HepG2 (cell line): ENCODE results near the gene TPGS1. TPM values are rescaled to one million over a fixed set of nuclear protein-coding genes. Genes with fewer than 3 reads are reported as not detected.

Experiments used
- ATAC-seq: fragments of 200-7000 bp; cut with Tn5 transposase; 3 replicates; pipeline ENCODE4 v1.9.1; 2020; ENCODE audit warnings: mild to moderate bottlenecking, moderate library complexity
- BruUV-seq: library from RNA; stranded (reverse); fragments of 400-500 nt; replicated peaks from 2 replicates; lab custom pipeline; 2021; lab: Mats Ljungman, UMichigan
- CTCF ChIA-PET: fragments of 300-600 bp; formaldehyde crosslinking; extraction: SDS; loops from one replicate; lab custom pipeline; 2021; ENCODE audit warnings: low total read pairs, inconsistent platforms, low intra/inter-chr PET ratio; lab: Yijun Ruan, JAX
- POLR2A ChIA-PET: fragments of 350-600 bp; sonication (Branson Sonifier 250); formaldehyde crosslinking; loops from one replicate; lab custom pipeline; 2020; ENCODE audit warnings: antibody characterized with exemption, inconsistent platforms; lab: Yijun Ruan, JAX
- DNase-seq: peaks from one replicate; pipeline ENCODE4 v3.0.0-alpha.2; 2015; ENCODE audit warnings: low spot score
- FAIRE-seq: peaks from 3 replicates; lab custom pipeline; 2011; peaks lifted over from hg19 to GRCh38; lab: Jason Lieb, UNC
- H2AFZ ChIP-seq: one replicate; pipeline ENCODE4 v1.6.1; 2011; ENCODE audit warnings: low read length, inconsistent platforms
- H3K27ac ChIP-seq: fragments of 300-600 bp; 3 replicates; pipeline ENCODE4 v1.8.0; 2011; ENCODE audit warnings: mixed run types, mild to moderate bottlenecking, mixed read lengths, low read length, inconsistent platforms; ENCODE audit not compliant: insufficient read depth; ENCODE audit errors: extremely low read length
- H3K27me3 ChIP-seq, 2 experiments: fragments of 200-600 bp in 1 of 2; 2 replicates in 1 of 2; 3 replicates in 1 of 2; pipeline versions ENCODE4 v1.6.0 to v1.8.0; 2011; ENCODE audit warnings: low read length in 2 of 2, mild to moderate bottlenecking in 2 of 2, moderate library complexity in 2 of 2, inconsistent platforms in 1 of 2; ENCODE audit not compliant: insufficient read depth in 2 of 2, control insufficient read depth in 1 of 2
- H3K36me3 ChIP-seq, 2 experiments: fragments of 200-600 bp in 1 of 2; replicated peaks in 1 of 2; 2 replicates in 1 of 2; 3 replicates in 1 of 2; pipeline versions ENCODE4 v1.5.1 to v1.8.0; 2011; ENCODE audit warnings: low read length in 2 of 2, inconsistent platforms in 1 of 2; ENCODE audit not compliant: insufficient read depth in 2 of 2, control insufficient read depth in 1 of 2
- H3K4me1 ChIP-seq: 2 replicates; pipeline ENCODE4 v1.5.1; 2012; ENCODE audit warnings: low read length, inconsistent platforms; ENCODE audit not compliant: insufficient read depth
- H3K4me2 ChIP-seq: 2 replicates; pipeline ENCODE4 v1.6.0; 2011; ENCODE audit warnings: low read depth, low read length, inconsistent platforms
- H3K4me3 ChIP-seq, 3 experiments: fragments of 200-600 bp in 1 of 3; sonication (generic), shearing (Covaris generic) in 1 of 3; replicated peaks in 1 of 3; 2 replicates each; pipeline ENCODE4 v1.5.1; 2011 to 2016; ENCODE audit warnings: low read length in 3 of 3, inconsistent platforms in 2 of 3, low read depth in 2 of 3, mild to moderate bottlenecking in 2 of 3, control low read depth in 1 of 3, mixed read lengths in 1 of 3; ENCODE audit not compliant: insufficient read depth in 1 of 3
- H3K79me2 ChIP-seq: one replicate; pipeline ENCODE4 v1.6.1; 2011; ENCODE audit warnings: low read length, inconsistent platforms; ENCODE audit not compliant: insufficient read depth
- H3K9ac ChIP-seq: 2 replicates; pipeline ENCODE4 v1.6.0; 2011; ENCODE audit warnings: mild to moderate bottlenecking, low read depth, low read length, inconsistent platforms; ENCODE audit not compliant: insufficient read depth
- H3K9me3 ChIP-seq: 2 replicates; pipeline ENCODE4 v1.5.1; 2012; ENCODE audit warnings: mild to moderate bottlenecking, low read length
- H4K20me1 ChIP-seq: 2 replicates; pipeline ENCODE4 v1.6.0; 2011; ENCODE audit warnings: inconsistent platforms, mild to moderate bottlenecking, low read length, moderate library complexity; ENCODE audit not compliant: insufficient read depth
- AKAP8 ChIP-seq: sonication (generic); formaldehyde crosslinking; IDR thresholded peaks from 2 replicates; pipeline ENCODE4 v1.5.1; 2020; ENCODE audit warnings: mild to moderate bottlenecking, missing genetic modification reagents
- ELF4 ChIP-seq: sonication (generic); formaldehyde crosslinking; IDR thresholded peaks from 2 replicates; pipeline ENCODE4 v1.5.0; 2020; ENCODE audit warnings: missing genetic modification reagents, mild to moderate bottlenecking, moderate library complexity, borderline replicate concordance
- MATR3 ChIP-seq: sonication (generic); formaldehyde crosslinking; IDR thresholded peaks from 2 replicates; pipeline ENCODE4 v1.4.0; 2020; ENCODE audit warnings: missing genetic modification reagents
- SPEN ChIP-seq: sonication (generic); formaldehyde crosslinking; IDR thresholded peaks from 2 replicates; pipeline ENCODE4 v1.5.1; 2020; ENCODE audit warnings: low read depth, mild to moderate bottlenecking, missing genetic modification reagents
- TBX3 ChIP-seq: fragments of 450-650 bp; IDR thresholded peaks from 2 replicates; pipeline ENCODE4 v1.6.1; 2017; ENCODE audit warnings: antibody characterized with exemption, mild to moderate bottlenecking, inconsistent platforms, borderline replicate concordance
- XRCC5 ChIP-seq: fragments of 200-400 bp; formaldehyde crosslinking; optimal IDR thresholded peaks from 2 replicates; pipeline ENCODE3; 2017; ENCODE audit warnings: mild to moderate bottlenecking, low read length
- ZFP36 ChIP-seq: fragments of 150-350 bp; IDR thresholded peaks from 2 replicates; pipeline ENCODE4 v1.6.1; 2018; ENCODE audit warnings: borderline replicate concordance, low read length, low read depth; ENCODE audit not compliant: partially characterized antibody
- ZKSCAN8 ChIP-seq: IDR thresholded peaks from 2 replicates; pipeline ENCODE4 v1.6.1; 2016; ENCODE audit warnings: borderline replicate concordance, missing genetic modification reagents, missing compliant biosample characterization
- ZNF331 ChIP-seq: sonication (generic); formaldehyde crosslinking; IDR thresholded peaks from 2 replicates; pipeline ENCODE4 v1.4.0; 2020; ENCODE audit warnings: missing genetic modification reagents
- ZNF749 ChIP-seq: sonication (generic); formaldehyde crosslinking; IDR thresholded peaks from 2 replicates; pipeline ENCODE4 v1.8.0; 2022; ENCODE audit warnings: mild to moderate bottlenecking, missing genetic modification reagents, moderate library complexity, borderline replicate concordance
- ZSCAN31 ChIP-seq: sonication (generic); formaldehyde crosslinking; IDR thresholded peaks from 2 replicates; pipeline ENCODE4 v1.5.0; 2020; ENCODE audit warnings: low read depth, mild to moderate bottlenecking, missing genetic modification reagents
- WGBS: methylation state at CpG from one replicate; pipeline ENCODE4 v1.1.6; 2017; ENCODE audit warnings: low lambda C conversion rate; 5-methylcytosine and 5-hydroxymethylcytosine counted together
- in situ Hi-C: cut with HindIII; loops from 2 replicates; pipeline ENCODE4 v1.10.0; 2017; ENCODE audit warnings: low pct_unique_long_range_greater_than_20kb; ENCODE audit not compliant: extremely low pct_ligation_motif_present
- intact Hi-C: fragments of 100-400 bp; cut with micrococcal nuclease; formaldehyde crosslinking; loops from one replicate; pipeline ENCODE4 v1.10.0; 2022; ENCODE audit not compliant: unreplicated experiment
- polyA plus RNA-seq, 8 experiments: library from polyadenylated mRNA; depleted of rRNA in 3 of 8; stranded (reverse) in 7 of 8; unstranded in 1 of 8; fragments of >200 nt; fragmentation: Illumina TruSeq in 4 of 8; extraction: Trizol in 4 of 8; gene quantifications; 2 replicates each; pipeline versions ENCODE4 v1.2.1 to v1.2.3, GENCODE V29; 2011 to 2016; ENCODE audit warnings: low read depth in 4 of 8, missing spikeins in 1 of 8, mixed read lengths in 1 of 8; ENCODE audit not compliant: insufficient read depth in 1 of 8
- total RNA-seq, 5 experiments: library from RNA; depleted of rRNA; stranded (reverse); fragments of >200 nt; fragmentation: Illumina TruSeq; extraction: Trizol; gene quantifications; 2 replicates each; pipeline ENCODE4 v1.2.3, GENCODE V29; 2016; ENCODE audit warnings: low read depth in 1 of 5
- TF ChIP-seq, protein P1 (sequence below): sonication (generic); formaldehyde crosslinking; IDR thresholded peaks from 2 replicates; pipeline ENCODE4 v1.4.0; 2020; ENCODE audit warnings: mild to moderate bottlenecking, missing genetic modification reagents
- TF ChIP-seq, protein P2 (sequence below): sonication (generic); IDR thresholded peaks from 2 replicates; pipeline ENCODE4 v1.6.1; 2016; ENCODE audit warnings: low read depth, borderline replicate concordance
- TF ChIP-seq, protein P3 (sequence below): sonication (generic); formaldehyde crosslinking; IDR thresholded peaks from 2 replicates; pipeline ENCODE4 v1.8.1; 2022; ENCODE audit warnings: mild to moderate bottlenecking, missing genetic modification reagents

TPGS1 gene
- total and polyA plus RNA-seq, 2 of the 13 experiments (the other 11 are each of a cell fraction or from before 2014, with no cell fraction given), result 1.1 to 6.2 TPM

DNA sequence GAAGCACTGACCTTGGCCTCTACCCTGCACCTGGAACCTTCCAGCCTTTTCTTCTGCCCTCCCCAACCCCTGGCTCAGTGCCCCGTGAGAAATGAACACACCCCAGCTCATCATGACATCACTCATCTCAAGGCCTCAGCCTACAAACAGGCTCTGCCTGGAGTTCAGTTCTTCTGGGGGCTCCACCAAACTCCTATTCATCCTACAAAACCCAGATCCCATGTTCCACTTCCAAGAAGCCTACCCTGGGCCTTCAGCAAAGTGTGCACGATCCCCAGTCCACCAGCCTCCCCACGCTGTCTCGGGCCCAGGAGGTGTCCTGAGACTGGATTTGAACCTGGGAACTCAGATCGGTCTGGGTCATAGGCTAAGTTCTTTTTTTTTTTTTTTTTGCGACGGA is 37.5 kb upstream of the TPGS1 start (continued):
- TF ChIP-seq, protein P1, sequence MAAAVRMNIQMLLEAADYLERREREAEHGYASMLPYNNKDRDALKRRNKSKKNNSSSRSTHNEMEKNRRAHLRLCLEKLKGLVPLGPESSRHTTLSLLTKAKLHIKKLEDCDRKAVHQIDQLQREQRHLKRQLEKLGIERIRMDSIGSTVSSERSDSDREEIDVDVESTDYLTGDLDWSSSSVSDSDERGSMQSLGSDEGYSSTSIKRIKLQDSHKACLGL, result no peak
- TF ChIP-seq ZNF749 (CRISPR knock-in tag) (no peak), ZNF331 (CRISPR knock-in tag) (no peak), SPEN (no peak), AKAP8 (CRISPR knock-in tag) (no peak), ZFP36 (no peak), MATR3 (no peak)
- TF ChIP-seq, protein P2, sequence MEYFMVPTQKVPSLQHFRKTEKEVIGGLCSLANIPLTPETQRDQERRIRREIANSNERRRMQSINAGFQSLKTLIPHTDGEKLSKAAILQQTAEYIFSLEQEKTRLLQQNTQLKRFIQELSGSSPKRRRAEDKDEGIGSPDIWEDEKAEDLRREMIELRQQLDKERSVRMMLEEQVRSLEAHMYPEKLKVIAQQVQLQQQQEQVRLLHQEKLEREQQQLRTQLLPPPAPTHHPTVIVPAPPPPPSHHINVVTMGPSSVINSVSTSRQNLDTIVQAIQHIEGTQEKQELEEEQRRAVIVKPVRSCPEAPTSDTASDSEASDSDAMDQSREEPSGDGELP, result no peak

DNA sequence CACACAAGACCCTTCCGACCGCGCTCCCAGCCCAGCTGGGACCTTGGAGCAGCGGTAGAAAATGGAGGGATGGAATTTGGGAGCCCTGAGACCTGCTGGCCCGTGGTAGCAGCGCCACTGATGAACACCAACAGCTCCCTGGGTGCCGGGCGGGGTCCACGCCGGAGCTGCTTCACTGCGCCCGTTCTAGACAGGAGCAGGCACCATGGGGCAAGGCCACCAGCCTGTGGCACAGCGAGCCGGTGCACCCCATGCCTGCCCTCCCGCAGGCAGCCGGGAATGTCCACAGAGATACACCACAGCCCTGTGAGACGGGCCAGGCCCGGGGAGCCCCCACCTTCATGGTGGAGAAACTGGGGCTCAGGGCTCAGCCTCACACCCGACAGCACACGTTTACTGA is 36.6 kb upstream of the TPGS1 start:
- TF ChIP-seq, protein P3, sequence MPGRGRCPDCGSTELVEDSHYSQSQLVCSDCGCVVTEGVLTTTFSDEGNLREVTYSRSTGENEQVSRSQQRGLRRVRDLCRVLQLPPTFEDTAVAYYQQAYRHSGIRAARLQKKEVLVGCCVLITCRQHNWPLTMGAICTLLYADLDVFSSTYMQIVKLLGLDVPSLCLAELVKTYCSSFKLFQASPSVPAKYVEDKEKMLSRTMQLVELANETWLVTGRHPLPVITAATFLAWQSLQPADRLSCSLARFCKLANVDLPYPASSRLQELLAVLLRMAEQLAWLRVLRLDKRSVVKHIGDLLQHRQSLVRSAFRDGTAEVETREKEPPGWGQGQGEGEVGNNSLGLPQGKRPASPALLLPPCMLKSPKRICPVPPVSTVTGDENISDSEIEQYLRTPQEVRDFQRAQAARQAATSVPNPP (CRISPR knock-in tag), result no peak
- no peak for TF ChIP-seq XRCC5
- TF ChIP-seq ZKSCAN8 (CRISPR knock-in tag), result no peak
- no peak for TF ChIP-seq ZSCAN31 (CRISPR knock-in tag)
- TF ChIP-seq TBX3, result no peak
- TF ChIP-seq ELF4, result no peak
- intact Hi-C loops, result no loop called here
- Histone ChIP-seq H3K27me3 (peaks cover 0 to 21% of the 10 kb centered on the region in 2 experiments; a peak in 3 of 5 replicates), H3K9ac (no peak overlapping the region), H3K79me2 (no peaks in the 10 kb centered on the region), H4K20me1 (no peaks in the 10 kb centered on the region), H3K36me3 (no peaks in the 10 kb centered on the region), H3K27ac (no peak overlapping the region), H3K4me1 (no peaks in the 10 kb centered on the region), H3K9me3 (no peaks in the 10 kb centered on the region), H3K4me2 (no peak overlapping the region), H3K4me3 (no peak overlapping the region), H2AFZ (no peak overlapping the region)
- DNase-seq (no peak), FAIRE-seq (no peak), ATAC-seq (no peak)
- WGBS, result 61% methylated on average over 14 of the region's 20 CpGs
- ChIA-PET POLR2A (no interaction called here), CTCF (no interaction called here)
- BruUV-seq, result no TSS peak
- in situ Hi-C loops, result no loop called here
